HG02840 (cell line): Measurements from ENCODE around the gene PLEKHM2.

ENCODE experiments used
- ATAC-seq: cut with Tn5 transposase; IDR thresholded peaks from one replicate; pipeline ENCODE4 v1.9.1; 2021; ENCODE audit warnings: mild to moderate bottlenecking, moderate library complexity, moderate number of reproducible peaks; ENCODE audit not compliant: unreplicated experiment, low FRiP score

PLEKHM2 gene

DNA sequence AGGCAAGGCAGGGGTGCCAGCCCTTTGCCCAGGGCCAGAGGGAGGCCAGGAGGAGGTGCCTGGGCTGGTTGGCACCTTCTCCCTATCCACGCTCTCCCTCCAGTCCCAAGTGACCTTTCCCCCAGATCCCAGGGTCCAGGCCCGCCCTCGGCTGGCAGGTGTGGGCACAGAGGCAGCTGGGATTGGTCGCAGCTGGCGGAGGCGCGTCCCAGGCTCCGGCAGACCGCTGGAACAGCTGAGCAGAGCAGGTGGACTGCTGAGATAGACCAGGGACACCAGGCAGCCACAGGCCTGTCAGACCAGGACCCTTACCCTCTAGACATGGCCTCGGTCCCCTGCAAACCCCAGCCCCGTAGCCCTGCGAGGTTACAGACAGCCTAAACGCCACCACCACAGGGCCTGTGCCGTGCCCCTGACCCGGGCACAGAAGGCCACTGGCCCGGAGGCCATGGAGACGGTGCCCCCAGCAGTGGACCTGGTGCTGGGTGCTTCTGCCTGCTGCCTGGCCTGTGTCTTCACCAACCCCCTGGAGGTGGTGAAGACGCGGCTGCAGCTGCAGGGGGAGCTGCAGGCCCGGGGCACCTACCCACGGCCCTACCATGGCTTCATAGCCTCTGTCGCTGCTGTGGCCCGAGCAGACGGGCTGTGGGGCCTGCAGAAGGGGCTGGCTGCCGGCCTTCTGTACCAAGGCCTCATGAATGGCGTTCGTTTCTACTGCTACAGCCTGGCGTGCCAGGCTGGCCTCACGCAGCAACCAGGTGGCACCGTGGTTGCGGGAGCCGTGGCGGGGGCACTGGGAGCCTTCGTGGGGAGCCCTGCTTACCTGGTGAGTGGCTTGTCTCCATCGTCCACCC, 52.1 kb downstream of the PLEKHM2 start, which contains the start of gene SLC25A34:
TSS of gene SLC25A34 (plus strand) at position 221 of the 854 bp plus-strand sequence. CDS start at position 449, 228 bp downstream.
- ATAC-seq = no peak

DNA sequence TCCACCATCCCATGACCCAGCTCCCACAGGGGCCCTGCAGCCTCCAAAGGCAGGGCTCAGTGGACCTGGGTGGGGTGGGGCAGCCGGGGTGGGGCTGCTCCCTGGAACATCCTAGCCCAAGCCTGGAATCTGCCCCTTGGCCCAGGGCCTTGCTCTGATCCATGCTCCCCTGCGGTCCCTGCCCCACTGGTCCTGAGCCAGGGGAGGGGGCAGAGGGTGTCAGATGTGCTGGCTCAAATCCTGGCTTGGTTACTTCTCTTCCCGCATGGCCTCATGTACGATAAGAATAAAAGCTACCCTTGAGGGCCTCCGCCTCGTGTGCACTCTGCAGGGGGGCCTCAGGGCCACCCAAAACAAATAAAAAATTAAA, 52.8 kb downstream of the PLEKHM2 start:
- ATAC-seq = no peak

DNA sequence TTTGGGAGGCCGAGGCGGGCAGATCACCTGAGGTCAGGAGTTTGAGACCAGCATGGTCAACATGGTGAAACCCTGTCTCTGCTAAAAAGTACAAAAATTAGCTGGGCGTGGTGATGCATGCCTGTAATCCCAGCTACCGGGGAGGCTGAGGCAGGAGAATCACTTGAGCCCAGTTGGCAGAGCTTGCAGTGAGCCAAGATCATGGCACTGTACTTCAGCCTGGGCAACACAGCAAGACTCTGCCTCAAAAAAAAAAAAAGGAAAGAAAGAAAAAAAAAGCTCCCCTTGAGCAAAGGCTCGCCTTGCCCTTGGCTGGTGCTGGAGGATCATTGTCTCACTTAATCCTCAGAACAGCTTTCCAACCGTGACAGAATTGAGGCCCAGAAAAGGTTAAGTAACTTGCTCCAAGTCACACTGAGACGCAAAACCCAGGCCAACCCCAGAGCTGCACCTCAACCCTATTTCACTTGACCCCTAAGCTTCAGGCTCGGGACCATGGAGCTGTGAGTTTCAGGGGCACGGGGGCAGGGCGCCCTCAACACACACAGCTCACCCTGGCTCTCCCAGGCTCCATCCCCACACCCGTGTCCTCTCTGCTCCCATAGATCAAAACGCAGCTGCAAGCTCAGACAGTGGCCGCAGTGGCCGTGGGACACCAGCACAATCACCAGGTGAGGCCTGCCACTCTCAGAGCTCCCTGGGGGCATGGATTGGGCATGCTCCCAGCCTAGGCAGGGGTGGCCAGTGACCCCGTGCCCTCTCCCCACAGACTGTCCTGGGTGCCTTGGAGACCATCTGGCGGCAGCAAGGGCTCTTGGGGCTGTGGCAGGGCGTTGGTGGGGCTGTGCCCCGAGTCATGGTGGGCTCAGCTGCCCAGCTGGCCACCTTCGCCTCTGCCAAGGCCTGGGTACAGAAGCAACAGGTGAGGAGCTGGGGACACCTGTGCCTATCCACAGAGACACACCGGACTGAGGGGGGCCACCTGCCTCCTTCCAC, 53.5 kb downstream of the PLEKHM2 start:
- ATAC-seq = no peak

DNA sequence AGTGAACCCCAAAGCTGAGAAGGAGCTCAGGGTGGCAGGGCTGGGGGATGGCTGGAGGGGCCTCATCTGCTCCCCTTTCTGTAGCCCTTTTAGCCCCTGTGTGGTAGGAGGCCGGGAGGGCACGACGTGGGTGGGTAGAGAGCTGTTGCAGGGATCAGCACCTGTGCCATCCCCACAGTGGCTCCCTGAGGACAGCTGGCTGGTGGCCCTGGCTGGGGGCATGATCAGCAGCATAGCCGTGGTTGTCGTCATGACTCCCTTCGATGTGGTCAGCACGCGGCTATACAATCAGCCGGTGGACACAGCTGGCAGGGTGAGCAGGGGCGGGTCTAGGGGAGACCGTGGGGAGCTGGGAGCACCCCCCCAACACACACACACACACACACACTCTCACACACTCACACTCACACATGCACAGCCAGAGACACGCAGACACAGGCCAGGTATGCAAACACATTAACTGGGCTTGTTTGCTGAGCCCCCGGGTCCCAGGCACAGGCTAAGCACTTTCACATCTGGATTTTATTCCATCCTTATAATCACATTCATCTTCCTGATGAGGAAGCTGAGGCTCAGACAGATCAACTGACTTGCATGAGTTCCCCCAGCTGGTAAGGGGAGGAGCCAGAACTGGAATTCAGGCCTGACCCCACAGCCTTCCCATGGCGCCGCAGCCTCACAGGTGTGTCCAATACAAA, 54.4 kb downstream of the PLEKHM2 start:
- no peak for ATAC-seq

DNA sequence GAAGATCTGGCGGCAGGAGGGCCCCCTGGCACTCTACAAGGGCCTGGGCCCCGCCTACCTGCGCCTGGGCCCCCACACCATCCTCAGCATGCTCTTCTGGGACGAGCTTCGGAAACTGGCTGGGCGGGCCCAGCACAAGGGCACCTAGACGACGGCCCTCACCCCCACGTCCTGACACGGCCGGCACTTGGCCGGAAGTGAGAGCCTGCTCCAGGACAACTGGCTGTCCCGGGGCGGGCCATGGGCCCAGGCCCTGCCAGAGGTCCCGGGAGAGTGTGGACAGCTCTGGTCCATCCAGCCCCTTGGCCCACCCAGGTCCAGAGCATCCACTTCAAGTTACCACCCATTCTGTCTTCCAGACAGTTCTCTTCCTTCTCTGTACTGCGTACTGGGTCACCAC, 55.1 kb downstream of the PLEKHM2 start:
- ATAC-seq = no peak

DNA sequence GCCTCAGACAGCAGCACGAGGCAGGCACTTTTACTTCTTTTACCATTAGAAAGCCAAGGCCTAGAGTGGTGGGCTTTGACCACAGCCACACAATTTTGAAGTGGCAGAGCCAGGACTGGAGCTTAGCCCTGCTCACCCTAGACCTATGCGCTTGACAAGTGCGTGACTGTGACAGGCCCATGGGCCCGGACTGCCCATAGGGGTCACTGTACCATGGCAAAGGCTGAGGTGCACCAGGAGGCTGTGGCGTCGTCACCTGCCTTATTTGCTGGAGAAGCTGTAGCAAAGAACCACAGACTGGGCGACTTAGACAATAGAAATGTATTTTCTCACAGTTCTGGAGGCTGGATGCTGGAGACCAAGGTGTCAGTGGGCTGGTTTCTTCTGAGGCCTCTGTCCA, 55.6 kb downstream of the PLEKHM2 start:
- no peak for ATAC-seq

DNA sequence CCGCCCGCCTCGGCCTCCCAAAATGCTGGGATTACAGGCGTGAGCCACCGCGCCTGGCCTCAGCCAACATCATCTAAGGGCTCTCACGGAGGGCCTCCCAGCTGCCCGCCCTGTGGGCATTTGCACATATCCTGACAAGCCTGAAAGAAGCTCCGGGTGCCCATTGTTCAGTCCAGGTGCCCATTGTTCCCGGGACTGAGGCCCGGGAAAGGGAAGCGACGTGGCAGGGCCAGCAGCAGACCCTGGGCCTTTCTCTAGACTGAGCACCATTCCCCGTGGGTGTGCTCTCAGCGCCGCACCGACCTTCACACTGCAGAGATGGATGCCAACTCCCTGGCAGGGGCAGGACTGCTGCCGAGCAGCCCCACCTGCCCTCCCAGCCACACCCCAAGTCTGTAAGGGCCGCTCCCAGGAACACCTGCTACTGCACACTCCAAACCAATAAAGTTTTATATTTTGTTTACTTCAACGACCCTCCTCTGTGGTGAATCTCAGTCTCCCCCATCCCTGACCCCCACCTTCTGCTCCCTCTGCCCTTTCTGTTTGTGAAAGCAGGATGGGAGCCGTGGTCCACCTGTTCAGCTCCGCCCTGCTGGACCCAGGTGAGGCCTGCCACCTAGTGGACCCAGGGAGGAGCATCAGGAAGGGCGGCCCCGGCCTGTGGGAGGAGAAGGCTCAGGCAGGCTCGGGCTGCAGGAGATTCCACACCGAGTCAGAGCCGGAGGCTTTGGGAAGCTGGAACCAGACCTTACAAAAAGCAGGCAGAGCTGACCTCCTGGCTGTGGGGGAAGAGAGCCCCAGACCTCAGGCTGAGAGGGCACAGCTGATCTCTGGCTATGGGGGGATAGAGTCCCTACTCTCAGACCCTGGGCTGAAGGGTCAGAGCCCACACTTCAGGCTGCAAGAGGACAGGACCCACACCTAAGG, 57.1 kb downstream of the PLEKHM2 start:
- no peak for ATAC-seq

DNA sequence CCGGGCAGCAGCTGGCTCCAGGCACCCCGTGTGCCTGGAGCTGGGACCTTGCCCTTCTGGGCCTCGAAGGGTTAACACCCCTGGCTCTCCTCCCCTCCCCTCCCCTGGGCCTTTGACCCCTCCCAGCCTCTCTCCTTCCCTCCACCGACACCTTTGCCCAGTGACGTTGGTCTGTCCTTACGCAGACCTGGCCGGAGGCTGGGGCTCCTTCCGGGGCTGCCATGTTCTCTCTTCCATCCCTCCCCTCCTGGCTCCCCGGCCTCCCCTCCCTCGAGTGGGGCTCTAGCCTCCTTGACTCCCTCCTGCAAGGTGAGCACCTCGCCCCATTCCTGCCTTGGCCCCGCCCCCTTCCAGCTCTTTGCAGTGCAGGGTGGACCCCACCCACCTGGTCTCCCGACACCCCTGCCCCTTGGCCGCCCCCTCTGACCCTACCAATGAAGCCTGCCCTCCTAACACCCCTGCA, 58.2 kb downstream of the PLEKHM2 start, which contains the start of gene TMEM82:
TSS of gene TMEM82 (plus strand) at position 161 of the 463 bp plus-strand sequence. CDS start at position 222, 61 bp downstream.
- no peak for ATAC-seq

DNA sequence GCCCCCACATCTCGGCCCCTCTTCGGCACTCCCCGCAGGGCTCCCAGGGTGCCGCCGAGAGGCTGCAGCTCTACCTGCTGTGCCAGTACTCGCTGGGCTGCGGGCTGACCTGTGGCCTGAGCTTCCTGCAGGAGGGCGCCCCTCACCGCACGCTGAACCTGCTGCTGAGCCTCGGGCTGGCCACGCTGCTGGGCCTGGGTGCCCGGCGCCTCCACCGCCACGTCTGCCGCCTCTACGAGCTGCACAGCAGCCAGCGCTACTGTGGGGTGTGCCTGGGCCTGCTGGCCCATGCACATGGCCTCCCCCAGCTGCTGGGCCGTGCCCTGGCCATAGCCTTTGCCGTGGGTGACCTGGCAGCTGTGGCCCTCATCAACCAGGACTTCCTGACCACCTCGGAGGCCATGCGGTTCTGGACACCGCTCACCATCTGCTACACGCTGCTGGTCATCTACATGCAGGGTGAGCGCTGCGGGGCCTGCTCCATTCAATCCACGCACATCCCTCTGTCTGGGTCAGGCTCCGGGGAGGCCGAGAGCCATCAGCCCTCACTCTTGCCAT, 60.1 kb downstream of the PLEKHM2 start:
- ATAC-seq = no peak

DNA sequence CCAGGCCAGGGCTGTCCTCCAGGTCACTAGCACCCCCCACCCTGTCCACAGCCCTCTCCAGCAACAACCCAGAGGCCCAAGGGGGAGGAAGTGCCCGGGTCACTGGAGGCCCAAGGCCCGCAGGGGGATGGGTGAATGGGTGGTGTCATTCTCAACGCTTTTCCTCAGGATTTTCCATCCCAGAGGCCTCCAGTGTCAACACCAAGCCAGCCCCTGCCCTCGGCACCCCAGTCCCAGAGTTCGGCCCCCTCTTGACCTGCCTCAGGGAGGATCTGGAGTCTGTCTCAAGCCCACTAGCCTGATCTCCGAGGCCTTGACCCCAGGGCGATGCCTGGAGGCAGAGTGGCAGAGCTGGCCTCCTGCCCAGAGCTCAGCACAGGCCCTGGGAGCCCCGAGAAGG, 63.3 kb downstream of the PLEKHM2 start:
- no peak for ATAC-seq

DNA sequence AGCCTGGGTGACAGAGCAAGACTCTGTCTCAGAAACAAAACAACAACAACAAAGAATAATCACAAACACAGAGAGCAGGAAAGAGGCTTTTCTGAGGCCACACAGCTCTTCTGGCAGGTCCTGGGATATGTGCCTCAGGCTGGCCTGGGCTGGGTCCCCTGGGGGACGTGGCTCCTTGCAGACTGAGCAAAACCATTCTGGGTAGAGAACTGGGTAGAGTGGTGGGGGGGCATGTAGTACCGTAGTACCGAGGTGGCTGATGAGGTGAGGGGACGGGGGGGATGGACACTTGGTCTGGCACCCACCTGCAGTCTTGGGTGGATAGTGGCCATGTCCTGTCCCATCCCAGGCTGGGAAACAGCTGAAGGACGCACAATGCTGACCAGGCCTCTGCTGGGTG, 64.1 kb downstream of the PLEKHM2 start:
- no peak for ATAC-seq

DNA sequence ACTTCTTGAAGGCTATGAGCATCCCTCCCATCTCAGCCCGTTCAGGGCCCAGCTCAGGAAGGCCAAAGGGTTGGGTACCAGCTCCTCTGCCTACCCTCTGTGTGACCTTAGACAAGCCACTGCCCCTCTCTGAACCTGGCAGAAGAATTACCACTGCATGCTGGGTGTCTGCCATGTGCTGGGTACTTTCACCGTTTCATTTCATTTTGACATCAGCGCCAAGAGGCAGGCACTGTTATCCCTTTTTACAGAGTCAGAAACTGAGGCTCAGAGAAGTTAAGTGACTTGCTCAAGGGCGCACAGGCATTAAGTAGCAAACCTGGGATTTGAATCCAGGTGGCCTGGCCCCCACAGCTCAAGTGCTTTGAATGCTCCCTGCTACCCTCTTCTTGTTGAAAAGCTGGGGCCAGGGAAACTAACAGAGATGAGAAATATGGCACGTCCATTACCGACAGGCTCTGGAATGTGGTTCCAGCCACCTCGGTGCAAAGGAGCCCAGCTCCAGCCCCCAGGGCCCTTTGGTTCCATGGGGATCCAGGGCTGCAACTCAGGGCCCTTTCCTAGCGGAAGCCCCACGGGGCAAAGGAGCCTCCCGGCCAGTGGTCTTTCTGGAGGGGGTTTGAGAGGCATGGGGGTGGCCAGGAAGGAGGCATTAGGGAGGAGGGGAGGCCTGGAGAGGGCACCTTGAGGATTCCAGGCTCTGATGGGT, 64.7 kb downstream of the PLEKHM2 start:
- ATAC-seq = no peak

DNA sequence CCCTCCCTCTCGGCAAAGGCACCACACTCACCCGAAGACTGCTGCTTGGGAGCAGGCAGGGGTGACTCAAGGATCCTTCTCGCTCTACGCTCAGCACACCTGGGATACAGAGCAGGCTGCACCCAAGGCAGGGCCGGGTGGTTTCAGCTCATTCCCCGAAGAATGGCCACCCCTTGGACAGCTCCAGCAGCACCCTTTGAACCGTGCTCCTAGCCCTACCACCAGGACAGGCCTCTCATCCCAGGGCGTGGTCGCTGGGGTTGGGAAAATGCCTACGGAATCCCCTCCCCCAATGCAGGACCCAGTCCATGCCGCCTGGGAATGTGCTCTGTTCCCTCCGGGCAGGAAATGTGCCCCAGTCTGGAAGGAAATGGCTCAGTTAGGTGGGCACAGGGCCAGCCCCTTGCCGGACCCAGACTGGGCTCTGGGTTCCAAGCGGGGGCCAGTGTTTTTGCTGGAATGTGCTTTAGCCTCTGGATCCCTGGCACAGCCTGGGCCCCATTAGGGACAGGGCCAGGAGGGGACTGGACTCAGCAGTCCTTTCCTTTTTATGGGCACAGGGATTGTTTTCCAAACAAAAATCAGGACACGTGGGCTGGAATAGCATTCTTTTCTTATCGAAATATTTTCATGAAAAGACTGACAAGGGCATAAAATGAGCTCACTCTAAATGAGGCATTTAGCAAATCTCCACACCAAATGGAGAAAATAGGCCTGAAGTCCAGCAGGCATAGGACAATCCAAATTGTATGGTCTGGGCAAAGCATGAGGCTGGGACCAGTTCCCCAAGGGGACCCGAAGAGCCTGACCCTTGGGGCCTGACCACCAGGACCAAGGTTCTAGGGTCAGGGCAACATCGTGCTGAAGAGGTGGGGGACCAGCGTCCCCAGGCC, 65.5 kb downstream of the PLEKHM2 start:
- no peak for ATAC-seq

DNA sequence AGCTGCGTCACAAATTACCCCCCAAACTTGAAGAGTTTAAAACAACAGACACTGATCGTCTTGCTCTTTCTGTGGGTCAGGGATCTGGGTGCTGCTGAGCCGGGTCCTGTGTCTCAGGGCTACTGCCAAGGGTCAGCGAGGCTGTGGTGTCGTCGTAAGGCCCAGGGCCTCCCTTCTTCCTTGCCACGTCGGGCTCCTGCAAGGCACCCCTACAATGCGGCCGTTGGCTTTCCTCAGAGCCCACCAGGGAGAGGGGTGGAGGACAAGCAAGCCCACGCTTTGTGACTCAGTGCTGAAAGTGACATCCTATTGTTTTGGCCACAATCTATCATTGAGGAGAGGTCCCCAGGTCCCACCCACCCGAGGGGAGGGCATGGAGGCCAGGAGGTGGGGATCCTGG, 66.8 kb downstream of the PLEKHM2 start:
- no peak for ATAC-seq

DNA sequence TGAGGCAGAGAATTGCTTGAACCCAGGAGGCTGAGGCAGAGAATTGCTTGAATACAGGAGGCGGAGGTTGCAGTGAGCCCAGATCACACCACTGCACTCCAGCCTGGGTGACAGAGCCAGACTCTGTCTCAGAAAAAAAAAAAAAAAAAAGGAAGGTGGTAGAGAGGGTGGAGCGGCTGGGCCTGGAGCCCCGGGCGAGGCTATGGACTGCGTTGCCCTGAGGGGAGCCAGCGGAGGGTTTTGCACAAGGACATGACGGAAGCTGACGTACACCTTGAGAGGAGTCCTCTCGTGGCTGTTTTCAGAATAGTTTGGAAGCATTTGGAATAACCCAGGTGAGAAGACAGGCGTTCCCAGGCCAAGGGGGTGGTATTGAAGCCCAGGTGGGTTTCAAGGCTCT, 67.6 kb downstream of the PLEKHM2 start:
- no peak for ATAC-seq

DNA sequence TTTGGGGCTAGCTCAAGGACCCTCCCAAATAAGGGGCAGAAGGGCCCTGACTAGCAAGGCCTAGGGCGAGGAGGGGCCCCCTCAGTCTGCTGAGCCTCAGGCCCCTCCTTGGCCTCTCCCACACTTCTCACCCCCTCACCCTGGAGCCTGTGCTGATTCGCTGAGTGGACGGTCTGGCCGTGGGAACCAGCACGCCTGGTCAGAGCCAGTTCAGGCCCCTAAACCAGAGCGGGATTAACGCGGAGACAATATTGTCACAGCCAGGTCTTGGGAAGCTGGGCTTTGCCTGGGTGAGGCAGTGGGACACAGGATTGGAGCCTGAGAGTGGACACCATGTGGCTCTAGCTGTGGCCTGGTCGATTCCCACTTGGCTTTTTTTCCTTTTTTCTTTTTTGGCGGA, 69.7 kb downstream of the PLEKHM2 start:
- ATAC-seq = no peak

DNA sequence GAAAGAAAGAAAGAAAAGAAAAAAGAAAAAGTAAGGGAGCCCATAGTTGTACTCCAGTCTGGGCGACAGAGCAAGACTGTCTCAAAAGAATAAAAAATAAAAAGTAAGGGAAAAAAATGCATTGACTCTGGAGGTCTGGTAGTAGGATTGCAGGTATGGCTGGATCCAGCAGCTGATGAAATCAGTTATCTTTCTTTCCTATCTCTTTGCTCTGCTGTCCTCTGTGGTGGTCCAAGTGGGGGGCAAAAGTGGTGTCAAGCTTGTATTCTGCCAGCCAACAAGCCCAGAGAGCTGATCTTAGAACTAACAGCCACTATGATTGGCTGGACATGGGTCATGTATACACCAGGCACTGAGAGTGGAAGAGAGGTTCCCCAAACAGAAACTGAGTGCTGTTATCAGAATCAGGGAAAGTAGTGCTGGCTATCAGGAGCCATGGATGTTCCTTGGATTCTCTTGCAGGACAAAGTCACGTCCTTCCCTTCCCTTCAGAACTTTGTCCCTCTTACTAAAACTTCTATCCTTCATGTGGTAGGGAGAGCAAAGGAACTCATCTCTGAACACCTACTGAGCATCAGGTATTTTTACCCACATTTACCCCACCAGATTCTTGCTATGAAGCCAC, 71.0 kb downstream of the PLEKHM2 start:
- no peak for ATAC-seq
